ENCODE results near the gene PPAN.

DNA sequence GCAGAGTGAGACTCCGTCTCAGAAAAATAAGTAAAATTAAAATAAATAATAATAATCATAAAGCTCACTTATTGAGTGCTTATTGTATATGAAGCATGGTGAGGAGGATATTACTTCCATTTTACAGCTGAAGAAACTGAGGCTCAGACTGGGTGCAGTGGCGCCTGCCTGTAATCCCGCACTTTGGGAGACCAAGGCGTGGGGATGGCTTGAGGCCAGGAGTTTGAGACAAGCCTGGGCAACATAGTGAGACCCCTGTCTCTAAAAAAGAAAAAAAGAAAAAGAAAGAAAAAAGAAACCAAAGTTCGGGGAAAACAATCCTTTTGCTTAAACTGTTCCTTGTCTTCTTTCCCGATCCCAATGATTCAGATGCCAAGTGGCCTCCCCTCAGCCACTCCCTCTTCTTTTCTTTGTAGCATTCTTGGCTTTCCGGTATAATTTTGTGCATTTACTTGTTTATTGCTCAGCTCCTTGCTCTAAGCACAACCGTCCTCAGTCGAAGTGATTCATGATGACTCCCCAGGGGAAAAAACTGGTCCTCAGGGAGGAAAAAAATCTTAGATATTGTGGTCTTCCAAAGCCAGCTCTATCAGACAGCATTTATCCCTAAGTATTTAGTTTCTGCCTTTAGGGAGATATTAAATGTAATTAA lies 14.5 kb downstream of the PPAN start:
- TF ChIP-seq CTCF (IDR thresholded peaks at IDR 0.05; ENCODE audit: low read depth, low read length) (no peak), MYC (IDR thresholded peaks at IDR 0.05; ENCODE audit: low read depth, low read length) (no peak), POLR2A (IDR thresholded peaks at IDR 0.05; ENCODE audit: extremely low read depth, insufficient read length) (no peak)
- TF ChIP-seq, protein P1, sequence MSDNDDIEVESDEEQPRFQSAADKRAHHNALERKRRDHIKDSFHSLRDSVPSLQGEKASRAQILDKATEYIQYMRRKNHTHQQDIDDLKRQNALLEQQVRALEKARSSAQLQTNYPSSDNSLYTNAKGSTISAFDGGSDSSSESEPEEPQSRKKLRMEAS (IDR thresholded peaks at IDR 0.05; ENCODE audit: low read depth, low read length) = no peak

Data from NB4 (cell line).